NOMO-1 treated with DMSO at 0.1 percent for 48 hours (cell line): ENCODE results near the gene AFDN.

Experiments
- DNase-seq: peaks from one replicate; lab custom pipeline; 2025; ENCODE audit not compliant: unreplicated experiment; lab: John Stamatoyannopoulos, UW

Gene AFDN

GRCh38 chr6:167795874-167796191 is 30.9 kb upstream of the AFDN start:
- no peak for DNase-seq

DNA sequence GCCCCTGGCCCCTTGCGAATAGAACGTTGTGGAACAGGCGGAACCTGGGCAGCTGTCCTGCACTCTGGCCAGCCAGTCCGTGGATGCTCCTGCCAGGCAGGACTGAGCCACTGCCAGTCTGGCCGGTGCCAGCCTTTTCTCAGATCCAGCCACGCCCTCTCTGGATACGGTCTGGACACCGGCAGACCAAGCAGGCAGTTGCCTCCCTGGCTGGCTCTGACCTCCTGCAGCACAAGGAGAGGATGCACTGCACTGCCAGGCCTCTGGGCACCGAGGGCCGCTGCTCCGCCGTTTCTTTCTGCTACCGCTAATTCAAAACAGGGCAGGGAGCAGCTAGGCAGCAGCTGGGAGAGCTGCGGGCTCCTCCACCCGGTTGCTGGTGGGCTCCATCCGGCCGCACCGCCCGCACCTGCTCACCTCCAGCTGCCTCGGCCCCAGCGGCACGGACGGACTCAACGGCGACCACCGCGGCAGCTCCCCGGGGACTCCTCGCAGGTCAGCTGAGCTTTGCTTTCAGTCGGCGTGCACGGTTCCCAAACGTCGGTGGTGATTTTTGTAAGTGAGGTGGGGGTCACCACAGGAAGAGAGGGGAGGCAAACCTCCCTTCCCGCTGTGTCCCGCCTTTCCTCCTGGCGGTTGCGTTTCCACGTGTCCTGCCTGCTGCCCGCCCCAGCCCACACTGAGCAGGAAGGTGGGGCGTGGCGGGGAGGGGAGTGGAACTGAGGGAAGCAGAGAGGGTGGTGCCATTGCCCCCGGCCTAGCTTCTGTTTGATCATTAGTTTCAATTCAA is 30.3 kb upstream of the AFDN start:
- no peak for DNase-seq

DNA sequence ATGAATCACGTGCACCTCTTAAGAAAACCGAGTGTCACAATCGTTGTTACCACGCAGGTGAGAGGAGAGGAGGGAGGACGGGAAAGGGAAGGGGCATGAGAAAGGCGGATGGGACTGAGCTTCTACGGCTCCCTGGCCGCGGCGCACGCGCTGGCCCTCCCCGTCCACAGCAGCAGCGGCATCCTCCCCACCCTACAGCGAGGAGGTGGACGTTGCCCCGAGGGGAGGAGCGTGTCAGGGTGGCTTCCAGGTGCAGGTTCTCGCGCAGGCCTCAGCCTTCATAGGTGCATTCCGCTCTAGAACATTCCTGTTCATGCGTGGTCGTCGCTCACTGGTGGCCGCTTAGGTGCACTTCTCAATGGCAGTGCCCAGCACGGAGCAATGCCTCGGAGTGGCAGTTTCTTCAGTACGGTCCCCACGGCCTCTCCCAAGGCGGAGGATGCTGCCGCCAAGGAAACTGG is 29.7 kb upstream of the AFDN start:
- DNase-seq, result no peak

- DNase-seq, result no peak
Observed at GRCh38 chr6:167797476-167798265, 29.0 kb upstream of the AFDN start.

DNA sequence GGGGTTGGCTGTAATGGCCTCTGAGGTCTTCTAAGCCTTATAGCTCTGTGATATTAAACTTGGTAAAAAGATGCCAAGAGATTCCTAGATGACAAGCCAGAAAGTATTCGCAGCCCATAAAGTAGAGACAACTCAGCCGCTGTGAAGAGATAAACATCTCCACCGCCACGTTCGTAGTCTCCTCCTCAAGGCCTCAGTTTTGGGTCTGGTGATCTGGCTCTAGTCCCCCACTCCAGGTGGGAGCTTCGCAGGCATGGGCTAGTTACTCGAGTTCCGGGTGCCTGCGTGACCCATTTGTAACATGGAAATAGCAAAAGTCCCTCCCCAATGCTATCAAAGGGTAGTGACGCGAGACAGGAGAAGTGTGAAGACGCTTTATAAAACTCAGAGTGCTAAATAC is 28.3 kb upstream of the AFDN start:
- DNase-seq, result no peak

- DNase-seq, result no peak
Observed at GRCh38 chr6:167799033-167799821, 27.5 kb upstream of the AFDN start.

DNA sequence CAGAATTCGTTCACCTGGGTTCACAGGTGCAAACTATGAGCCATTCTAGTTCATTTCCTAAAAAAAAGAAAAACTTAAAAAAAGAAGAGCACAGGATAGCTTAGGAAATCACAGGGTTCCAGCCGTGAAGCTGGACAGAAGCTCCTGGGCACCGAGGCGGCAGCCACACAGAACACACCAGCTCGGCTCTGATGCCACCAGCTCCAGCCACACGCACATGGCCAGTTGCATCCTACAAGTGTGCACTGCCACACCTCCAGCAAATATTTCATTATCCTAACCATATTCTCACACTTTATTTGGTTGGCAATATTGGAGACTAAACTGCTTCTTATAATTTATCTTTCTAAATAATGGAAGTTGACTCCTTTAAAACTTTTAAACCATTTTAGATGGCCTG is 26.2 kb upstream of the AFDN start:
- DNase-seq, result no peak

DNA sequence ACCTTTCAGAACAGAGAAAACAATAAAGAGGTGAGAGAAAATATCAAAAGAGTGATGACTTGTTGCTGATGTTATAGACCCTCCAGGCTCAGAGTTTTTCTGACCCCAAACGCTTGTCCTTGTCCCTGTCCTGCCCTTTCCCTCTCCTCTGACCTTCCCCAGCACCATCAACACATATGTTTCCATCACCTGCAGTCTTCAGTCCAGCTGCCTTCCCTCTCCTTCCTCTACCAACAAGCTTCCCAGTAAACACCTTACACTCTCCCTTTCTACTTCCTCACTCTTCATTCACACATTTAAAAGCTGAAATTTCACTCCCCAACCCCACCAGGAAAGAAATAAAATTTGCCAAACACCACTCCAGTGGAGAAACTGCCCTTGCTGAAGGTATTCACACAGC is 25.4 kb upstream of the AFDN start:
- no peak for DNase-seq

- no peak for DNase-seq
Observed at GRCh38 chr6:167802339-167802738, 24.4 kb upstream of the AFDN start.

GRCh38 chr6:167803816-167804215 is 22.9 kb upstream of the AFDN start:
- no peak for DNase-seq

DNA sequence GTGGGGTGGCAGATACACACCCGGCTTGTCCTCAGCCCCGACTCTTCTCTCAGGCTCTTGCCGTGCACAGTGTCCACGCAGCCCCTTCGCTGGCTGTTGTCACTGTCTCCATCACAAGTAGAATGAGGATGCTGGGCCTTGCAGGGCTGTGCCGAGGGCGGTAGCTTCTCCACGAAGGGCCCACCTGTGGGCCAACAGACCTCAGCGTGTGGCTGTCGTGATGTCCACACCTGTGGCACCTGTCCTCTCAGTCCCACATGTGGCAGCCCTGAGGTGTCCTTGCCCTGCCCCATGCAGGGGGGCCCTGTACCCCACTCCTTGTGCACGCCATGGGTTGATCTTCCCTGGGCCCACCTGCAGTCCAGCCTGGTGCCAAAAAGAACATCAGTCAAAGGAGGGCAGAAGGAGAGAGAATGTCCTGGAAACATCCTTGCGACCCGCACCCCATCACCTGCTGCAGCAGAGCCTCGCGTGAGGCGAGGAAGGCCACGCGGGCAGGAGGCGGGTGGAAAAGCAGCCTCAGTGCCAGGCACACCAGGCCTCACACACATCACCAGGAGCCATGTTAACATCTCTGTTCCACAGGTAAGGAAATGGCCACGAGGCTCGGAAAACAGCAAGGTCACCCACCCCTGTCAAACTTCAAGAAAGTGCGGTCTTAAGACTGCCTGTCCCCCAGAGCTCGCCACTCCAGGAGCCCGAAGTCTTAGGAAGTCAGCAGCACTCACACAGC is 22.3 kb upstream of the AFDN start:
- no peak for DNase-seq

GRCh38 chr6:167805349-167806060 is 21.2 kb upstream of the AFDN start:
- DNase-seq, result no peak

- no peak for DNase-seq
Observed at GRCh38 chr6:167806061-167806700, 20.5 kb upstream of the AFDN start.

DNA sequence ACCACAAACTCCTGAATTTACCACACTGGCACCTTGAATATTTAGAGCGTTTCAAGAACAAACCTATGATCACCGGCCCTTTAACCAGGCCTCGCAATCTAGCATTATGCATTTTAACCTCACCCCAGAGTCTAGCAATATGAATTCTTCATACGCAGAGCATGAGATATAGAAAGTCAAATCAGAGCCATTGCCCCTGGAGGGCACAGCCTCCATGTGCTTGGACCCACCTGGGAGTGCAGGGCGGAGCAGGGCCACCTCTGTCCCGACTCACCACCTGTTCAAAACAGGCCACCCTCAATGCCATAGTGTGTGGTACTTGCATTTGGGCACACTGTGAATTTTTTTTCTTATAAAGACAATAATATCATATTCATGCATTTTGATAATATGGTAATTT is 19.5 kb upstream of the AFDN start:
- no peak for DNase-seq

- DNase-seq, result peak; percentile 58
Observed at GRCh38 chr6:167807756-167808155, 19.0 kb upstream of the AFDN start.

DNA sequence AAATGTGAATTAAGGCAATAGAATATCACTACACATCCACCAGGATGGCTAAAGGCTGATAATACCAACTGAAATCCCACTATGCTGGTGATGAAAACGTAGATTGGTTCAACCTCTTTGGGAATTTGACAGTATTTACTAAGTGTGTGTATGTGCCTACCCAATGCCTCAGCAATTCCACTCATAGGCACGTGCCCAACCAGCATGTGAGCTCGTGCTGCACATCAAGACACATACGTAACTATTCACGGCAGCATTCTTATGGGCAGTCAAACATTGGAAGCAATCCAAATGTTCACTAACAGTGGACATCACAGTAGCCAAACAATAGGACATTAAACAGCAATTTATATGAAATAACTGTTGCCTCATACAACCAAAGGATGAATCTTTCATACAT is 15.7 kb upstream of the AFDN start:
- DNase-seq, result no peak

DNA sequence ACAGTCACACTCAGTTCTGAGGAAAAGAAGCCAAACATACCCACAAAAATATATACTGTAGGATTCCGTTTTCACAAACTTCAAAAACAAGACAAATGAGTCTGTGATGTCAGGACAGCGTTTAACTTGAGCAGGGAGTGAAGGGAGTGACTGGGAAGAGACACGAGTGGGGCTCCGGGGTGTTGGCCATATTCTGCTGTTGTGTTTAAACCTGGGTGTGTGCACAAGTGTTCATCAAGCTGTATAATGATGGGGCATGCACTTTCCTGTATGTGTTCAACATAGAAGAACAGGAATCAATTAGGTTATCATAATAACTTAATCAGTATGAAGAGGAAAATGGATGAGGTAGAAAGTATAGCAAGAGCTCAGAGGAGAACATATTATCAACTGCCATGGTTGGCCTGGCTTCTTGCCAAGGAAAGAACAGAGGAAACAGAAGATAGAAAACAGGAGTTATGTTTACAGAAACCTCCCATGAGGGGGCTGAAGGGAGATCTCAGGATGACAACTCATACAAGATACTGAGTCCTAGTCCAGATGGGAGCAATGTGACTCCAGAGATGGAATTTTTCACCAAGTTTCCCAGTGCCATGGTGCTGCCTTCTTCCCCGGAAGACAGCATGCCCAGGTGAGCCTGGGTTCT is 15.1 kb upstream of the AFDN start:
- no peak for DNase-seq

DNA sequence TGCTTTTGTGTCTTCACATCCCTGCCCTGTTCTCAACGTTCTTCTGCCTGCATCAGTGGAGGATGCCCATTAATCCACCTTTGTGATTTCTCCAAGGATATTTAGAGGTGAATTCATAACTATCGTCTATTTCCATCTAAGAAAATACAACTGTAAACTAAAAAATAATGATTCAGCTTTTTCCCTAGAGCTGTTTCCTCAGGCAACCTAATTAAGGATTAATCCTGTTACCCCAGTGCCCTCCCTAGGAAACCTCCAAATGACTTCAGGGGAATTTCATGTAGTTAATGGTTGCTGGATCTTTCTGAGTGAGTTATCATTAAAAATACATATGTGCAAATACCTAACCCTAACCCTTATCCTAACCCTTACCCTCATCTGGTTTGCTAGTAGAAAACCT is 14.6 kb upstream of the AFDN start:
- DNase-seq, result no peak

- peak; percentile 9 for DNase-seq
Observed at GRCh38 chr6:167815296-167815980, 11.3 kb upstream of the AFDN start.
